K562 (cell line): ENCODE measurements around the gene ZNF235. TPM values are rescaled to one million over a fixed set of nuclear protein-coding genes. Genes with fewer than 3 reads are reported as not detected.

Source experiments
- ATAC-seq: fragments of 200-7000 bp; cut with Tn5 transposase; 3 replicates; pipeline ENCODE4 v1.9.1; 2020; ENCODE audit warnings: moderate library complexity
- BruUV-seq: library from RNA; stranded (reverse); fragments of 400-500 nt; replicated peaks from 2 replicates; lab custom pipeline; 2021; lab: Mats Ljungman, UMichigan
- CTCF ChIA-PET: fragments of 300-600 bp; formaldehyde crosslinking; extraction: SDS; loops from one replicate; lab custom pipeline; 2021; ENCODE audit warnings: low intra/inter-chr PET ratio; lab: Yijun Ruan, JAX
- POLR2A ChIA-PET: fragments of 300-600, 350-650 bp; sonication (Branson Sonifier 250); formaldehyde crosslinking; extraction: SDS; loops from one replicate; lab custom pipeline; 2021; ENCODE audit warnings: antibody characterized with exemption, inconsistent platforms; lab: Yijun Ruan, JAX
- DNase-seq, 4 experiments: peaks; one replicate each; pipeline versions ENCODE4 v3.0.0 to v3.0.0-alpha.2; 2011 to 2018; ENCODE audit warnings: low spot score in 3 of 4, mixed read lengths in 3 of 4; ENCODE audit errors: extremely low read depth in 1 of 4
- FAIRE-seq: peaks from 2 replicates; lab custom pipeline; 2011; peaks lifted over from hg19 to GRCh38; lab: Jason Lieb, UNC
- H2AFZ ChIP-seq: 2 replicates; pipeline ENCODE4 v1.6.0; 2011; ENCODE audit warnings: low read depth, low read length, control low read depth, inconsistent platforms
- H3K27ac ChIP-seq: fragments of 200-600 bp; 3 replicates; pipeline ENCODE4 v1.8.0; 2011; ENCODE audit warnings: low read depth, mild to moderate bottlenecking, control low read depth, inconsistent platforms, low read length, moderate library complexity, mixed read lengths; ENCODE audit errors: extremely low read depth
- H3K27me3 ChIP-seq, 2 experiments: fragments of 300-600 bp in 1 of 2; 2 replicates in 1 of 2; 3 replicates in 1 of 2; pipeline versions ENCODE4 v1.6.0 to v1.8.0; 2011; ENCODE audit warnings: inconsistent platforms in 2 of 2, low read length in 2 of 2, mild to moderate bottlenecking in 1 of 2, mixed read lengths in 1 of 2, moderate library complexity in 1 of 2; ENCODE audit not compliant: control insufficient read depth in 2 of 2, insufficient read depth in 2 of 2
- H3K36me3 ChIP-seq: fragments of 300-600 bp; 3 replicates; pipeline ENCODE4 v1.8.0; 2011; ENCODE audit warnings: mild to moderate bottlenecking, low read length, inconsistent platforms; ENCODE audit not compliant: control insufficient read depth, insufficient read depth
- H3K4me1 ChIP-seq, 2 experiments: fragments of 200-600 bp in 1 of 2; replicated peaks in 1 of 2; 2 replicates in 1 of 2; 3 replicates in 1 of 2; pipeline versions ENCODE4 v1.5.1 to v1.8.0; 2011; ENCODE audit warnings: inconsistent platforms in 2 of 2, low read length in 2 of 2, mild to moderate bottlenecking in 1 of 2, mixed read lengths in 1 of 2, moderate library complexity in 1 of 2; ENCODE audit not compliant: control insufficient read depth in 2 of 2, insufficient read depth in 2 of 2
- H3K4me2 ChIP-seq: 2 replicates; pipeline ENCODE4 v1.6.1; 2011; ENCODE audit warnings: low read length, control low read depth, inconsistent platforms, mixed read lengths; ENCODE audit not compliant: insufficient read depth
- H3K4me3 ChIP-seq: fragments of 200-600 bp; sonication (generic), shearing (Covaris generic); 2 replicates; pipeline ENCODE4 v1.5.1; 2016; ENCODE audit warnings: control low read depth, inconsistent platforms
- H3K79me2 ChIP-seq: fragments of 200-600 bp; 3 replicates; pipeline ENCODE4 v1.8.0; 2011; ENCODE audit warnings: low read length, inconsistent platforms; ENCODE audit not compliant: control insufficient read depth, insufficient read depth
- H3K9ac ChIP-seq, 2 experiments: 2 replicates each; pipeline versions ENCODE4 v1.6.0 to v1.6.1; 2011; ENCODE audit warnings: low read depth in 2 of 2, low read length in 2 of 2, control low read depth in 1 of 2, inconsistent platforms in 1 of 2, mild to moderate bottlenecking in 1 of 2, mixed read lengths in 1 of 2; ENCODE audit not compliant: insufficient read depth in 1 of 2
- H3K9me1 ChIP-seq: one replicate; pipeline ENCODE4 v1.6.0; 2011; ENCODE audit warnings: inconsistent platforms, mild to moderate bottlenecking, low read length, moderate library complexity; ENCODE audit not compliant: control insufficient read depth, insufficient read depth
- H3K9me3 ChIP-seq: replicated peaks from 2 replicates; pipeline ENCODE4 v1.5.1; 2011; ENCODE audit warnings: low read depth, low read length, inconsistent platforms; ENCODE audit not compliant: control insufficient read depth, insufficient read depth
- H4K20me1 ChIP-seq: replicated peaks from 2 replicates; pipeline ENCODE4 v1.6.1; 2011; ENCODE audit warnings: low read length, inconsistent platforms, mixed read lengths; ENCODE audit not compliant: control insufficient read depth, insufficient read depth
- BRD4 ChIP-seq: fragments of 200-600 bp; sonication (generic); IDR thresholded peaks from 2 replicates; pipeline ENCODE4 v1.6.1; 2017; ENCODE audit warnings: inconsistent platforms
- CREM ChIP-seq: IDR thresholded peaks from 2 replicates; pipeline ENCODE4 v1.6.1; 2014; ENCODE audit warnings: antibody characterized with exemption, low read depth
- FOS ChIP-seq: IDR thresholded peaks from 3 replicates; pipeline ENCODE4 v1.6.1; 2011; ENCODE audit not compliant: insufficient read length; ENCODE audit errors: extremely low read depth
- HEY1 ChIP-seq: fragments of 250-450 bp; sonication (Bioruptor Pico); IDR thresholded peaks from 2 replicates; pipeline ENCODE4 v1.5.0; 2020; ENCODE audit warnings: mild to moderate bottlenecking, moderate library complexity, borderline replicate concordance
- IRF9 ChIP-seq: fragments of 450-650 bp; IDR thresholded peaks from 2 replicates; pipeline ENCODE4 v1.6.1; 2016; ENCODE audit warnings: missing biosample characterization, missing genetic modification characterization
- JUND ChIP-seq, 2 experiments: IDR thresholded peaks; 2 replicates in 1 of 2; 3 replicates in 1 of 2; pipeline ENCODE4 v1.6.1; 2011; ENCODE audit warnings: borderline replicate concordance in 2 of 2, low read depth in 2 of 2, low read length in 2 of 2, improper control_type of control experiment in 1 of 2, missing biosample characterization in 1 of 2, missing genetic modification characterization in 1 of 2, missing genetic modification reagents in 1 of 2
- MAFF ChIP-seq: IDR thresholded peaks from 2 replicates; pipeline ENCODE4 v1.6.1; 2012; ENCODE audit warnings: low read length, improper control_type of control experiment
- OTX1 ChIP-seq: fragments of 450-650 bp; formaldehyde crosslinking; IDR thresholded peaks from 2 replicates; pipeline ENCODE4 v1.4.0; 2022; ENCODE audit warnings: mild to moderate bottlenecking
- TFE3 ChIP-seq: fragments of 450-650 bp; formaldehyde crosslinking; IDR thresholded peaks from 2 replicates; pipeline ENCODE4 v1.4.0; 2020; ENCODE audit warnings: mild to moderate bottlenecking, mixed read lengths
- ZBTB9 ChIP-seq: fragments of 450-650 bp; formaldehyde crosslinking; IDR thresholded peaks from 2 replicates; pipeline ENCODE4 v1.4.0; 2020; ENCODE audit warnings: mild to moderate bottlenecking, moderate library complexity
- ZNF707 ChIP-seq: fragments of 250-450 bp; sonication (Bioruptor Pico); conservative IDR thresholded peaks from 2 replicates; pipeline ENCODE4 v1.8.0; 2022; ENCODE audit warnings: inconsistent platforms, mild to moderate bottlenecking, moderate library complexity
- ZNF764 ChIP-seq: fragments of 250-450 bp; sonication (Bioruptor Pico); IDR thresholded peaks from 2 replicates; pipeline ENCODE4 v1.4.0; 2020; ENCODE audit warnings: low read depth, mild to moderate bottlenecking, moderate library complexity
- ZNF785 ChIP-seq: fragments of 250-450 bp; sonication (Bioruptor Pico); IDR thresholded peaks from 2 replicates; pipeline ENCODE4 v1.4.0; 2020; ENCODE audit warnings: mild to moderate bottlenecking
- ZSCAN29 ChIP-seq: fragments of 450-650 bp; IDR thresholded peaks from 2 replicates; pipeline ENCODE4 v1.6.1; 2017
- ZZZ3 ChIP-seq: fragments of 450-650 bp; IDR thresholded peaks from 2 replicates; pipeline ENCODE4 v1.6.1; 2016; ENCODE audit warnings: antibody characterized with exemption, mild to moderate bottlenecking, moderate library complexity
- WGBS: fragments of 100-300 bp; shearing (Covaris generic); methylation state at CpG from one replicate; pipeline ENCODE4 v1.1.6; 2016; ENCODE audit warnings: low coverage, mixed read lengths; ENCODE audit not compliant: insufficient coverage; ENCODE audit errors: missing lambda C conversion rate; 5-methylcytosine and 5-hydroxymethylcytosine counted together
- in situ Hi-C: fragments of 300-500 bp; cut with MboI; formaldehyde crosslinking; loops from 4 replicates; pipeline ENCODE4 v1.15.0; 2018; ENCODE audit warnings: inconsistent platforms, mixed read lengths
- intact Hi-C: fragments of 100-400 bp; cut with micrococcal nuclease; formaldehyde crosslinking; loops from 2 replicates; pipeline ENCODE4 v1.14.2; 2022
- polyA plus RNA-seq, 8 experiments: library from polyadenylated mRNA; depleted of rRNA in 4 of 8; stranded (reverse) in 5 of 8; unstranded in 3 of 8; fragments of >200 nt; fragmentation: Nextera tagmentation in 2 of 8; fragmentation: Illumina TruSeq in 1 of 8; extraction: Ambion mirVana in 2 of 8; extraction: Trizol in 1 of 8; gene quantifications; 2 replicates each; pipeline versions ENCODE4 v1.2.1 to v1.2.3, GENCODE V29; 2011 to 2014; ENCODE audit warnings: inconsistent platforms in 1 of 8, missing spikeins in 1 of 8
- total RNA-seq, 7 experiments: library from RNA; depleted of rRNA in 6 of 7; stranded (reverse); fragments of >200 nt in 6 of 7; fragmentation: Illumina TruSeq in 2 of 7; extraction: Trizol in 2 of 7; gene quantifications; 2 replicates each; pipeline versions ENCODE4 v1.2.1 to v1.2.3, GENCODE V29; 2011 to 2021; ENCODE audit warnings: low replicate concordance in 1 of 7

Gene ZNF235
- total and polyA plus RNA-seq, 9 of the 15 experiments (the other 6 are each of a cell fraction or from before 2014, with no cell fraction given): 0.68 to 2.9 (median 1.3) TPM

GRCh38 chr19:44284968-44285367 is 19.9 kb downstream of the ZNF235 start:
- Histone ChIP-seq H3K36me3 (no peaks in the 10 kb centered on the region), H3K27ac (no peak overlapping the region), H2AFZ (no peak overlapping the region), H3K4me2 (no peak overlapping the region), H3K9me1 (no peaks in the 10 kb centered on the region), H3K4me3 (no peak overlapping the region), H3K9ac (no peak overlapping the region), H3K9me3 (0 out of 2 replicates have a peak, but pooled peaks cover 7% of the 10 kb centered on the region), H4K20me1 (no peaks in the 10 kb centered on the region), H3K4me1 (no peaks in the 10 kb centered on the region), H3K79me2 (no peaks in the 10 kb centered on the region), H3K27me3 (no peaks in the 10 kb centered on the region)
- 0% methylated on average over 4 of the region's 4 CpGs for WGBS
- POLR2A ChIA-PET: no interaction called here
- FAIRE-seq (no peak), ATAC-seq (no peak), DNase-seq (no peak)
- BruUV-seq: no TSS peak
- intact Hi-C loops: no loop called here
- TF ChIP-seq HEY1 (no peak), ZNF764 (no peak), ZZZ3 (no peak), ZSCAN29 (no peak), MAFF (no peak), TFE3 (CRISPR knock-in tag) (no peak)
- in situ Hi-C loops: no loop called here
- CTCF ChIA-PET: no interaction called here

- Histone ChIP-seq H3K4me1 (no peaks in the 10 kb centered on the region), H3K79me2 (no peaks in the 10 kb centered on the region), H3K9me3 (0 out of 2 replicates have a peak, but pooled peaks cover 4% of the 10 kb centered on the region), H3K9me1 (no peaks in the 10 kb centered on the region), H3K9ac (no peak overlapping the region), H3K4me2 (no peak overlapping the region), H3K27ac (no peak overlapping the region), H4K20me1 (no peaks in the 10 kb centered on the region), H3K36me3 (no peaks in the 10 kb centered on the region), H2AFZ (no peak overlapping the region), H3K27me3 (no peaks in the 10 kb centered on the region), H3K4me3 (no peak overlapping the region)
- no peak for DNase-seq
- WGBS: 2% methylated on average over 3 of the region's 3 CpGs
- no peak for FAIRE-seq
- no peak for ATAC-seq
- in situ Hi-C loops: no loop called here
- intact Hi-C loops: no loop called here
- CTCF ChIA-PET: no interaction called here
- no TSS peak for BruUV-seq
- POLR2A ChIA-PET: no interaction called here
- TF ChIP-seq FOS: no peak
- no peak for TF ChIP-seq ZZZ3
- TF ChIP-seq ZNF785 (CRISPR knock-in tag): no peak
- no peak for TF ChIP-seq IRF9 (tag)
- TF ChIP-seq CREM: no peak
- TF ChIP-seq ZBTB9: no peak
- no peak for TF ChIP-seq JUND (IDR thresholded peaks at IDR 0.05; ENCODE audit: borderline replicate concordance, low read depth, low read length)
- no peak for TF ChIP-seq JUND (tag; IDR thresholded peaks at IDR 0.05; ENCODE audit: borderline replicate concordance, low read depth, low read length)
- no peak for TF ChIP-seq OTX1 (CRISPR knock-in tag)
- no peak for TF ChIP-seq BRD4
- no peak for TF ChIP-seq ZNF707 (CRISPR knock-in tag)
Measured at GRCh38 chr19:44282846-44283245, 22.0 kb downstream of the ZNF235 start.
